Neural crest cell (in vitro differentiated cells): Measurements from ENCODE around the gene FBXO46. TPM values are rescaled to one million over a fixed set of nuclear protein-coding genes. Genes with fewer than 3 reads are reported as not detected.
"Not testable (repeated sequence)": the region's sequence is repeated elsewhere in the genome, so short reads cannot be mapped to it uniquely, and the experiment has no call there.

Experiments used
- DNase-seq: peaks from one replicate; pipeline ENCODE4 v3.0.0; 2021; ENCODE audit warnings: low read depth, mixed read lengths, low spot score
- H3K27ac Mint-ChIP-seq: one replicate; pipeline ENCODE4 v1.8.0; 2021; ENCODE audit warnings: mild to moderate bottlenecking, mixed read lengths; ENCODE audit not compliant: unreplicated experiment
- H3K27me3 Mint-ChIP-seq: 2 replicates; pipeline ENCODE4 v1.8.0; 2021; ENCODE audit warnings: low read depth, mild to moderate bottlenecking, mixed read lengths
- H3K36me3 Mint-ChIP-seq: 2 replicates; pipeline ENCODE4 v1.8.0; 2021; ENCODE audit warnings: low read depth, mild to moderate bottlenecking, mixed read lengths
- H3K4me1 Mint-ChIP-seq: 2 replicates; pipeline ENCODE4 v1.8.0; 2021; ENCODE audit warnings: mixed read lengths
- H3K4me3 Mint-ChIP-seq: one replicate; pipeline ENCODE4 v1.8.0; 2021; ENCODE audit warnings: mild to moderate bottlenecking, mixed read lengths
- H3K9me3 Mint-ChIP-seq: 2 replicates; pipeline ENCODE4 v1.8.0; 2021; ENCODE audit warnings: mixed read lengths
- CTCF ChIP-seq: fragments of 200-600 bp; sonication (generic); conservative IDR thresholded peaks from 2 replicates; pipeline ENCODE4 v1.5.0; 2021; ENCODE audit warnings: antibody characterized with exemption, mild to moderate bottlenecking
- total RNA-seq: library from RNA; stranded (reverse); gene quantifications from 2 replicates; pipeline ENCODE4 v1.2.1, GENCODE V29; 2021

Gene FBXO46
- total RNA-seq, 1 donor from 2014 or later: 27.2 TPM

- DNase-seq: no peak
- H3K4me1 Mint-ChIP-seq: peaks cover 19% of the 10 kb centered on the region
These were observed 2.6 kb upstream of the FBXO46 start, which contains the start of gene MEIOSIN for GRCh38 chr19:45733160-45733810. Gene MEIOSIN (plus strand): TSS chr19:45733439. CDS start chr19:45735377, 1,938 bp downstream.

GRCh38 chr19:45729800-45730290, 851 bp downstream of the FBXO46 start:
- H3K9me3 Mint-ChIP-seq: no peaks in the 10 kb centered on the region
- TF ChIP-seq CTCF: no peak
- H3K27me3 Mint-ChIP-seq: no peaks in the 10 kb centered on the region
- H3K27ac Mint-ChIP-seq: peak overlapping the region; percentile 95
- DNase-seq: no peak
- H3K4me1 Mint-ChIP-seq: peaks cover 23% of the 10 kb centered on the region
- H3K36me3 Mint-ChIP-seq: no peaks in the 10 kb centered on the region
- H3K4me3 Mint-ChIP-seq: peak overlapping the region; percentile 95

More at GRCh38 chr19:45733160-45733810, 2.6 kb upstream of the FBXO46 start, which contains the start of gene MEIOSIN:
- peak within 1 kb of the TSS; percentile 67 for H3K27ac Mint-ChIP-seq
- H3K27me3 Mint-ChIP-seq: no peaks in the 10 kb centered on the region
- no peaks in the 10 kb centered on the region for H3K36me3 Mint-ChIP-seq
- H3K4me3 Mint-ChIP-seq: peak within 1 kb of the TSS; percentile 61
- no peak for TF ChIP-seq CTCF
- H3K9me3 Mint-ChIP-seq: no peaks in the 10 kb centered on the region

- H3K27me3 Mint-ChIP-seq, H3K27ac Mint-ChIP-seq, DNase-seq, H3K9me3 Mint-ChIP-seq, H3K36me3 Mint-ChIP-seq: not testable (repeated sequence)
- H3K4me1 Mint-ChIP-seq: peaks cover 23% of the 10 kb centered on the region
- peak overlapping the region; percentile 83 for H3K4me3 Mint-ChIP-seq
These were observed 2.0 kb downstream of the FBXO46 start for GRCh38 chr19:45728683-45729082.

DNA sequence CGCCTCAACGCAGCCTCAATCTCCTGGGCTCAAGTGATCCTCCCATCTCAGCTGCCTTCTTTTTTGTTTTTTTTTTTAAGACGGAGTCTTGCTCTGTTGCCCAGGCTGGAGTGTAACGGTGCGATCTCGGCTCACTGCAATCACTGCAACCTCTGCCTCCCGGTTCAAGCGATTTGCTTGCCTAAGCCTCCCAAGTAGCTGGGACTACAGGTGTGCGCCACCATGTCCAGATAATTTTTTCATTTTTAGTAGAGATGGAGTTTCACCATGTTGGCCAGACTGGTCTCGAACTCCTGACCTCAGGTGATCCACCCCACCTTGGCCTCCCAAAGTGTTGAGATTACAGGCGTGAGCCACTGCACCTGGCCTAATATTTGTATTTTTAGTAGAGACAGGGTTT, 10.6 kb downstream of the FBXO46 start:
- not testable (repeated sequence) for H3K4me3 Mint-ChIP-seq, H3K36me3 Mint-ChIP-seq, H3K9me3 Mint-ChIP-seq, H3K27me3 Mint-ChIP-seq, H3K27ac Mint-ChIP-seq, DNase-seq
- H3K4me1 Mint-ChIP-seq: peaks cover 38% of the 10 kb centered on the region

GRCh38 chr19:45717983-45718650, 12.6 kb downstream of the FBXO46 start:
- H3K27me3 Mint-ChIP-seq: no peaks in the 10 kb centered on the region
- H3K4me1 Mint-ChIP-seq: peaks cover 42% of the 10 kb centered on the region
- no peaks in the 10 kb centered on the region for H3K9me3 Mint-ChIP-seq
- DNase-seq: no peak
- peak overlapping the region; percentile 96 for H3K4me3 Mint-ChIP-seq
- H3K36me3 Mint-ChIP-seq: peaks cover 9% of the 10 kb centered on the region
- peak overlapping the region; percentile 99 for H3K27ac Mint-ChIP-seq
- no peak for TF ChIP-seq CTCF

DNA sequence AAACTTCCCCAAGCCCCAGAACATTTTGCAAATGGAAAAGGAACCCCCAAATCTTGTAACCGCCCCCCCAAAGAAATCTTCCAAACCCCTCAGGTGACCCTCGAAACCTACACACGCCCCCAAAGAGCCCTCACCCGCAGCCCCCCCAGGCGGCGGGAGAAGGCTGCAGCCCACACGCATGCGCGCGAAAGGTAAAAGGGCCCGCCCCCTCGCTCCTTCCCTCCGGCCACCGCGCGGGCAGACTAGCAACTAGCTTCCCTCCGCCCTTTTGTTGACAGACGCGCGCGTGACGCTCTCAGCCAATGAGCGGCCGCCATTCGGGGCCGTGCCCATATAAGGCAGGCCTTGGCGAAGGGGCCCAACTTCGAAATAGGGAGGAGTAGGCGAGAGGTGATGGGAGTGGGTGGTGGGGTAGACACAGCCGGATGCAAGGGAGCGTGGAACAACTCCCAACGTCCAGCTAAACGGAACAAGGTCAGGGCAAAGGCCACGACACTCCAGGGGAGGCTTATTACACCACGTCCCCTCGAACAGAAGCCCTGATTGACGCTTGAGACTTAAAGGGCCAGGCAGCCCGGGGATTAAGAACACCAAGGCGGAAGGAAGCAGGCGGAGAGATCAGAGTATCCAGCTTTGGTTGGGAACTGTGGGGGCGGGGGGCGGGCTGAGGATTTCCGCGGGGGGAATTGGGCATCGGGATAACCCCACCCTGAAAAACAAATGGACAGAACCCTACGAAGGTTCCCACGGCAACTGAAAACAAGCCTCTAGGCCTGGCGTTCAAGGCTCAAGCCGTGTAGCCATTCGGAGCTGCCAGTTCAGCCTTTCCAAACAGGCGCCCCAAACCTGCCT, 13.3 kb downstream of the FBXO46 start:
- H3K4me1 Mint-ChIP-seq: peaks cover 42% of the 10 kb centered on the region
- no peak for TF ChIP-seq CTCF
- H3K27ac Mint-ChIP-seq: peak overlapping the region; percentile 99
- H3K36me3 Mint-ChIP-seq: peaks cover 9% of the 10 kb centered on the region
- peak; percentile 95 for DNase-seq
- H3K4me3 Mint-ChIP-seq: peak overlapping the region; percentile 96
- no peaks in the 10 kb centered on the region for H3K27me3 Mint-ChIP-seq
- no peaks in the 10 kb centered on the region for H3K9me3 Mint-ChIP-seq
